SKM-1 treated with dmso at 0.1 percent for 144 hours (cell line): ENCODE measurements around the gene FLRT1.

ENCODE experiments used
- DNase-seq: peaks from one replicate; lab custom pipeline; 2025; ENCODE audit not compliant: unreplicated experiment; lab: John Stamatoyannopoulos, UW

FLRT1 gene

DNA sequence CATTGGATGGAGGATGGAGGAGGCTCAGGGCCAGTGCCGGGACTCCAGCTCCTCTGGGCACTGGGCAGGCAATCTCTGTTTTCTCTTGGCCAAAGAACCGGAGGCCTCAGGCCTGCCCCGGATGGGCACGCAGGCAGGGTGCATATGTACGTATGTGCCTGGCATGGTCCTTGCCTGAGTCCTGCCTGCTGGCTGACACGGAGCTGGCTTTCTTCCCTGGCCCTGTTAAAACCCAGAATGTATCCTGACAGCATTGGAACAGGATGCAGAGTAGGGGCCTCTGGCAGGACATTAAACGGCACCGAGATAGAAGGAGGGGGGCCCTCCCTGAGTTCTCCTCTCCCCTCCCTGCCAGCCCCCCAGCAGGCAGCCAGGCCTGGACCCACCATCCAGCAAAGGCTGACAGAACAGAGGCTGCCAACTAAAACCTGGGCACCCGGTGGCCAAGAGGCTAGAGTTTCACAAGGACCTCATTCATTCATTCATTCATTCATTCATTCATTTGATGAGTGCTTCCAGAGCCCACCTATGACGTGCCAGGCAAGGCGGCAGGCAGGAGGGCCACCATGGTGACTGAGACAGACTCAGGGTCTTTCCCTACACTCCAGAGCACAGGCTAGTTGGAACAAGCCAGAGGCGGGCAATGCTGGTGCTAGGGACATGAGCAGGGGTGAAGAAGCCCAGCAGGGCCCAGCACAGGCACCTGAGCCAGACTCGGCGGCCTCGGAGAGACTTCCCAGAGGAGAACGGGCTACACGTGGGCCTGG, 28.8 kb downstream of the FLRT1 start:
- DNase-seq = no peak

DNA sequence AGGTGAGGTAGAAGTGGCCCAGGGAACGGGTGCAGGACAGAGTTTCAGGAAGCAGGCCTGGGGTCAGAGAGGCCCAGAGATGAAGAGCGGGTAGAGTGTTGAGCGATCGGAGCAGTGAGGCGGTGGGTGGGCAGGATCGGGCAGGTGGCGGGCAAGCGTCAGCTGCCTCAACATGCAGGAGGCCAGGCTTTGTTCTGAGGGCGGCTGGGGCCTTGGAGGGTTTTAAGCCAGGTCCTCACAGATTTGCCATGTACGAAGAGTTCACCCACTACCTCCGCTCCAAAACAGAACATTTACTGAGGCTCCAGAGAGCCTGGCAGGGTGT, 29.4 kb downstream of the FLRT1 start:
- DNase-seq = no peak

DNA sequence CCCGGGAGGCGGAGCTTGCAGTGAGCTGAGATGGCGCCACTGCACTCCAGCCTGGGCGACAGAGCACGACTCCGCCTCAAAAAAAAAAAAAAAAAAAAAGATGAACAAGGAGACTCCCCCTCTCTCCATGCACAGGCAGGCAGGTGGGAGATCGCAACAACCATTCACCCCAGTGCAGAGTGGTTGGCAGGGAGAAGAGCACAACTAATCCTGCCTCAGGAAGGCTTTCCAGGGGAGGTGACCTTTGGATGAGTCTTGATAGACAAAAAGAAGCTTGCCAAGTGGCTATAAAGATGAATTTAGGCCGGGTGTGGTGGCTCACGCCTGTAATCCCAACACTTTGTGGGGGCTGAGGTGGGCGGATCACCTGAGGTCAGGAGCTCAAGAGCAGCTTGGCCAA, 30.0 kb downstream of the FLRT1 start:
- no peak for DNase-seq

DNA sequence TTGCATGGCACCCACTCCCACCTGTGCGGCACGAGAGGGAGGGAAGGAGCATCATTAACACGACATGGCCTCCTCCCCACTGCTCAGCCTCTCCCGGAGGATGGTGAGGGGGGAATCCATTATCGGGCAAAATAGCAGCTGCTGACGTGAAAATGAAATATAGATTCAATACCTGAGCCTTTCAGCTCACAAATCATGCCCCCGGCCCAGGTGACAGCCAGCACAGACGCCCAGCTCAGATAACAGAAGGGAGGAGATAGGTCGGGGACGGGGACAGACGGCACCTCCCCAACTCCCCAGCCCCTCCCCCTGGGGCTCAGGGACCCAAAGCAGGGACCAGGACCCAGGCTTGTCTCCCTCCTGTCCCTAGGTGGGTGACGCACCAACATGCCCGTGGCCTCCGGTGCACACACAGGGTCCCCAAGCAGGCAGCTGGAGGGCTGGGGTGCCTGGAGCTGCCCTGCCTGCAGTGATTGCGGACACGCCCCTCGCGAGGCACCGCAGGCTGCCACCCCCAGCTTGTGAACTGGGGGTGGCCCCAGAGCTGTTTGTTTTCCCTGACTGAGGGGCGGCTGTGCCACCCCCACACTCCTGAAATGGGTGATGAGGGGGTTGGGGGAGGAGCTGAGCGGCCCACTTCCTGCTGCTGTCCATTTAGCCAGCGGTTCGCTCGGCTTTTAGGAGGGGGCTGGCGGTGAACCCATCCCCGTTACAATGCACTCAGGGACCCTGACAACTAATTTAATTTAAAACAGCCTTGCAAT, 31.7 kb downstream of the FLRT1 start:
- DNase-seq = no peak

DNA sequence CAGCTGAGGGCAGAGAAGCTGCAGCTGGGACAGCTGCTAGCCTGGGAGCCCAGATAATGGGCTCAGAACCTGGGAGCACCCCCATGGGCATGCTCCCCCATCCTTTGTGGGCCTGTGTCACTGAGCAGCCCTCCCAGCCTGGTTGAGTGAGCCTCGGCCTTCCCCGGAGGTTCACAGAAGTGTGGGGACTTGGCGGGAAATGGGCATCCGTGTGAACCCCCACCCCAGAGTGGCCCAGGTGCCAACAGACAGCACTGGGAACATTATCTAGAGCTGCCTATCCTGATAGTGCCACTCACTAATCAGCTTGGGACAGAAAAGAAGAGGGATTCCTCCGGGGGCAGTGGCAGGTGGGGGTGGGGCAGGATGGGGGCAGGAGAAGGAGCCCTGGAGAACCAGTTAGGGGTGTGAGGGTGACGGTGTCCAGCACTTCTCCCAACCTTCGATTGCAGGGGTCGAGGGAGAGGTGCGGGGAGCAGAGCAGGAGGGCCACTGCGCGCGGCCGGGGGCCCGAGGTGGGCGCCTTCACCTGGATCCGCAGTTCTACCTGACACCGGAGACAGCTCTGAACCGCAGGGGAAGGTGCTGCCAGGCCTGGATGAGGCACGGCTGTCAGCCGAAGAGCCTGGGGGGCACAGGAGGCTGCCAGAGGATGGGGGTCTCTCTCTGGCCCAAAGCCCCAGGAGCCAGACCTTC, 33.1 kb downstream of the FLRT1 start:
- DNase-seq = no peak

DNA sequence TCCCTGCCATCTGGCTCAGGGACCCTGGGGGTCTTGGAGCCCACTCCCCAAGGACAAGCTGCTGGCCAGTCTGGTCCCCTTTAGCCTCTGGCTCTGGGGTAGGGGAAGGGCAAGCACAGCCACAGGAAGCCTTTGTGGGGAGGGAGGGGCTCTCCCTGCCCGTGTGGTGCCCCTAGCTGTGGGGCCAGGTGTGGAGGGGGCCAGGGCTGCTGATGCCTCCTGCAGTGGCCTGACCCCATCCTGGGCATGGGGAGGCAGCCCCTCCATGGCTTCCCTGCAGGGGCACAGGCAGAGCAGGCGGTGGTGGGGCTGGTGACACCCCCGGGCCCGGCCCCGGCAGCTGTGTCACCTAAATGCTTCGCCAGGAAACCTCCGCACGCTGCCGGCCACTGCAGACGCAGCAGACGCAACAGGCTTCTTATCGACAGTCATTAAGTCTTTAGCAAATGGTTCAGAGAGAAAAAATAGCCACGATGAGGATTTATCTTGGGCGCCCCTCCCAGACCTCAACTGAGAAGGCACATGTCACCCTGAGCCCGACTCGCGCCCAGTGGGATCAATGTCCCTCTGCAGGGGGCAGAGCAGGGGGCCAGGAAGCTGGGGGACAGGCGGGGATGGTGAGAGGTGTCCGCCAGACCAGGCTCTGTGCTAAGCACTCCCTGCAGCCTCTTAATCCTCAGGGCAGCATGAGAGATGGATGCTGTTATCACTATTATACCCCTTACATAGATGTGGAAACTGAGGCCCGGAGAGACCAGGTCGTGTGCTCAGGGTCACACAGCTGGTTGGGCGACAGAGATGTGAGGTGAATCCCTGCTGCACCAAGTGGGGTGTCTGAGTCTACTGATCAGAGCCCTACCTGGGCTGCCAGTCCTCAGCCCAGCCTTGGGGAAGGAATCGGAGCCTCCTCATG, 33.9 kb downstream of the FLRT1 start:
- no peak for DNase-seq

DNA sequence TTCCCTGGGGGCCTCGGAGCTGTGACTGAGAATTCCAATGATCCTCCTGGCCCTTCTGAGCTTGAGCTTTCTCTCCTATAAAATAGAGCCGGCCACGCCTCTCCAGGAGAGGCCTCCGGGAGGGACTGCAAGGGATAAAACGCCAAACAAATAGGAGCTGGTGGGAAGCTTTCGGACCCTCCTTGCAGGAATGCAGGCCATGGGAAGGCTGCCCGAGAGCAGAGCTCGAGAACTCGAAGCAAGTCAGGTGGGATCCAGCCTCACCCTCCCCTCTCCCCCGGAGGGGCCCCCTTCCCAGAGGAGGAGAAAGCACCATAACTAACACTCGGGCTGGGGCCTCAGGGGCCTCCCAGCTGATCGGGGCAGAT, 34.6 kb downstream of the FLRT1 start:
- no peak for DNase-seq

DNA sequence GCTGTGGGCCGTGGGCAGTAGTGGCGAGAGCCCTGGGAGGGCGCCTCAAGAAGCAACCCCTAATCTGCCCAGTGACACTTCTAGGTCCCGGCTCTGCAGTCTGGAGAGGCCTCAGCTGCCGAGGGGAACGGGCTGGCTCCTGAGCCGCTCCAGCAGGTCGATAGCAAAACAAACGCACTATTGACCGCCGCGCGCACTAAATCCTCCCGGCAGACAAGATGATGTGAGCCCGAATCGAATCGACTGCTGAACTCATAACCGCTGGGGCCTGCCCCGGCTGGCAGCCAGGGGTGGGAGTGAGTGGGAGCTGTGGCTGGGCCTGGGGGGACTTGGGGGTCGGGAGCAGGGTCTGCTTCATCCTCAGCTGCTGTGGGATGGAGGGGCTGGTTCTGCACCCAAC, 36.1 kb downstream of the FLRT1 start:
- DNase-seq = no peak

DNA sequence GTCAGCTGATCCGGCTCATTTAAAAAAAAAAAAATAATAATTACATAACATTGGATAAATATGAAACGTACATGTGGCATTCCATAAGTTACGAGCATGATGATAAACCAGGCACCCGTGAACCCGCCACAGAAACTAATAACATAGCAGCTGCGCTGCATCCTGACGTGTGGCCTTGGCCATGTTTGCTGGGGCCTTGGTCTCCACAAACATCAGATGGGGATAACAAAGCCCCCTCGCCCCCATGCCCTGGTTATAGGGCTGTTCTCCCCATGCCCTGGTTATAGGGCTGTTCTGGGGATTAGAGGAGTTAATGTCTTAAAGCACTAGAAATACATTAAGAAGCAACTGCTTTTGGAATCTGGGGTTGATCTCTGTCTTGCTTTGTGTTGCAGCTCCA, 36.7 kb downstream of the FLRT1 start:
- no peak for DNase-seq

DNA sequence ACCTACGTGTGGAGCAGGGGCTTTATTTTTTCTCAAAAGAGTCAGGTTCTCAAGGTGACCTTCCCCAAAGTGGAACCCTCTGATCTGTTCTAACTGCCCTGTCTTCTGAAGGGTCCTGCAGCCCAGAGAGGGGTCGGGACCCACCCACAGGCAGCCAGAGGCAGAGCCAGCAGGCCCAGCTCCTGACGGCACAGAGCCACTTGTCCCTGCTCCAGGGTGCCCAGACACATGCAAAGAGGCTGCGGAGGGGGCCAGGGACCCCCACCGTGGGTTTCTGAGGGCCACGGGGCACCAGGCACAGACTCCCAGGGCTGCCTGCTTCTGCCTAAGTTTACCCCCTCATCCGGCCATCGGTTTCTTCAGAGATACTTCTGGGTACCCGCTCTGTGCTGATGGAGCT, 37.1 kb downstream of the FLRT1 start:
- no peak for DNase-seq

DNA sequence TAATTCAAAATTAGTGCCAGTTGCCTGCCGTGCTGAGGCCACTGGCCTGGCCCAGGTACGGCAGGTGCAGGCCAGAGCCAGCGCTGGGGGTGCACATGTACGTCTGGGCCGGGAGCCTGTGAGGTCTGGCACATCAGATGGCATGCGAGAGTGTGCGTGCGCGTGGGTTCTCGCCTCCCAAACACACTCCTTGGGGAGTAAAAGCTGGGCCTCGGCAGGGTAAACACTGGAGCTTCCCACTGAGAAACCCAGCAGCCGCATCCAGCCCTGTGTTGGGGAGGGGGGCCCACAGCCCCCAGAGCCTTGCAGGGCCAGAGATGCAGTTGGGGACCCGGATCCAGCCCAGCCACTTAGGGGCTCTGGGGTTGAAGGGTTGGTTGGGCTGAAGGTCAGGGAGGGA, 37.8 kb downstream of the FLRT1 start:
- no peak for DNase-seq

DNA sequence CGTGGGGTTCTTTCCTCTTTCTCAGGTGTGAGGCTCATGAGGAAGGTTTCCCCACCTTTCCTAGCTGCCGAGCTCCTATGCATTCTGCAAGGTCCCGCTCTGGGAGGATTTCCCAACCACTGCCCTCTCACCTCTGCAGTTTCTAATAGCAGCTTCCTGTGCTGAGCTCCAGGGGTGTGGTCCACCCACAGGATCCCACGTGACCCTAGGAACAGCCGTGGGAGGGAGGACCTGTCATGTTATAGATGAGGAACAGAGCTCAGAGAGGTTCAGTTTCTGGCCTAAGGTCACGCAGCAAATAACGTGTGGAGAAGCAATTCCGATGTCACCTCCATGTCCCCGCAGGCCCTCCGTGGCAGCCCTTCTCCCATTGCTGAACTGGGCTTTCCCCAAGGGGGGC, 38.5 kb downstream of the FLRT1 start:
- DNase-seq = peak; percentile 81

DNA sequence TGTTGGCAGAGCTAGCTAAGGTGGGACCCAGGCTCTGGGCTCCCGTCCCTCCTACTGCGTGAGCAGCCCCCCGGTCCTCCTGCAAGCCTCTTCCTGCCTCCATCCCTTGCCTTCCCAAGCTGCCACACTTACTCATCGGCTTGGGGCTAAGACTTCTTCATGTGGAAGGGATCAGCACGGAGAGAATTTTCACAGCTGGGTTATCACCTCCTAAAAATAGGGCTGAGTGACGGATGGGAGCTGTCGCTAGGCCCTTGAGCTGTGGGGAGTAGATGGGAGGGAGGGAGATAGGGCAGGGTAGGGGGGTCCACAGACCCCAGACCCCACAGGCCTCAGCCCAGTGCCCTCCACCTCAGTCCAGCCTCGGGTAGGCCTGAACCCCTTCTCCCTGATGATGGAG, 41.0 kb downstream of the FLRT1 start:
- DNase-seq = no peak

DNA sequence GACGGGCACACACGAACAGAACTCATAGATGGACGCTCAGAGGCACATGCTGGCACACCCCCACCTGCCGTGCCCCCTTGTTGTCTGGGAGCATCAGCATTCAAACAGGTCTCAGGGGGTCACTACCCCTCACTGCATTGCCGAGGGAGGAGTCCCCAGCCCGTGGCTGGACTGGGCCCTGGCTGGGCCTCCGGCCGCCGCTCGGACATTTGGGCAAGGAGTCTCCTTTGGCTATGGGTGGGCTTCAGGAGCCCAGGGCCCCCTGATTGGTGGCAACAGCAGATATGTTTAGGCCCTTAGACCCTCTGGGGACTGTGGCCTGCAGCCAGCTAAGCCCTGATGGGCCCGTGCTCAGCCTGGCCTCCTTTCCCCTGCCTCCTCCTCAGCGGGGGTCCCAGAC, 41.9 kb downstream of the FLRT1 start:
- DNase-seq = no peak

DNA sequence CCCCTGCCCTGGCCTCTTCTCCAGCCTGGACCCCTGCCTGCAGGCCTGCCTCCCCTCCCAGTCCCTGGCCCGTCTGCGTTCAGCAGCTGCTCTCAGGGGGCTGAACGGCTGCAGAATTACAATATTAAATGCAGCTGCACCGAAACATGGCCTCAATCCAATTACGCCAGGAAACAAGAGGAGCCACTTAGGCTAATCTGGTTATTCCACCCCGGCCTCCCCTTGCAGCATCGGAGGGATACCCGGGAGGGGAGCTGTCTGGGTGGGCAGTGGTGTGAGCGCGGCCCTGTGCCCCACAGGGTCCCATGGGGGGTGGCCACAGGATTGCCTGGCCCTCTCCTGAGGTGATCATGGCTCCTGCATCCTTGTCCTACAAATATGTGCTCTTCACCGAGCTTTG, 42.6 kb downstream of the FLRT1 start:
- DNase-seq = no peak

DNA sequence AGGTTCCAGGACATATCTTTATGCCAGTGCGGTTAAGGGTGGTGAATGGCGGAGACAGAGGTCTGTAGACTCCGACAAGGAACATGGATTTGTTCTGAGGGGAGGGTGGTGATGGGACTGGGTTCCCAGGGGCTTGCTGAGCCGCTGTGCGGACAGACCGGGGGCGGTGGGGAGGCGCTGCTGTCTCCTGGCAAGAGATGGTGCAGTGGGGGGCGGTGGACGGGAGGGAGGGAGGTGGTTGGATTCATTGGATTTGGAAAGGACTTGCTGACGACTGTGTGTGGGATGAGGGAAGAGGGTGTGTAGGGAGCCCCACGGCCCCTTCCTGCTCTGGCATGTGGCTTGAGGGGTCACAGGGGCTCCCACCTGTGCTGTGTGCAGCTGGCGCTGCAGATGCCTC, 43.2 kb downstream of the FLRT1 start:
- DNase-seq = no peak

DNA sequence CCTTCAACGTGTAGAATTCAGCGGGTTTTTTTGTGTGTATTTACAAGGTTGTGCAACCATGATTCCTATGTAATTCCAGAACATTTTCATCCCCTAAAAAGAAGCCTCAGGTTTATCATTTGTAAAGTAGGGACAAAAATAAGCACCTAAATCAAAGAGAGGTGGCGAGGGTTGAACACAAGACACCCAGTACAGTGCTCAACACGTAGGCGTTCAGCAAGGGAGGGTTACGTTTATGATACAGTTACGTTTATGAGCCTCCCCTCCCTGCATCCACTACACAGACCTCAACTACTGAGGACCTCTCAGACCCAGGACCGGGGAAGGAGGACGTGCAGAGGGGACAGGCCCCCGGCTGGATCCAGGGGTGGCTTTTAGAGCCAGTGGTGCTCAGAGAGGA, 44.7 kb downstream of the FLRT1 start:
- DNase-seq = no peak

DNA sequence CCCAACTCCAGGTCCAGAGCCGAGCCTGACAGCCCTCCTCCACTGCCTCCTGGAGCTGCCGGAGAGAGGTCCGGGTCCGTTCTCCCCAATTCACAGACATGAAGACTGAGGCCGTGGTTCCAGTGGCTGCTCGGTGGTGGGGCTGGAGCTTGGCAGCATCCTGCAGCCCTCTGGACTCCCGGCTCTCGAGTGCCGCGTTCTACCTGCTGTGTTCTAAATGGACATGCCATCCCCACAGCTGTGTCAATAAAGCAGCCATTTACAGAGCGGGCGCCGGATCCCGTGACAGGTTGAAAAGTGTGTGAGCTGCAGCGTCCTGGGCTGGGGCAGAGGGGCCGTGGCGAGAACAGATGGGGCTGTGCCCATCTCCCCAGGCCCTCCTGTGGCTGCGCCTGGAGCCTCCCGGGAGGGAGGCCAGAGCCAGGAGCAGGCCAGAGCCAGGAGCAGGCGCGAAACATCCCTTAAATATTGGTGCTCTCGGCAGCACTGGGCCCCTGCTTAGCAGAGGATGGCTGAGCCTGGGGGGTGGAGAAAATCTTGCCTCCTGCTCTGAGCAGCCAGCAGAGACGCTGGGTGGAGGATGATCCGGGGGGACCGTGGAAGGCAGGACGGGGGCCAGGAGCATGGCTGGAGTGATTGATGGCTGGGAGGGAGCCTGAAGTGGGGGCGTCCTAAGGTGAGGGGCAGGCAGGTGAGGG, 46.2 kb downstream of the FLRT1 start:
- DNase-seq = no peak

DNA sequence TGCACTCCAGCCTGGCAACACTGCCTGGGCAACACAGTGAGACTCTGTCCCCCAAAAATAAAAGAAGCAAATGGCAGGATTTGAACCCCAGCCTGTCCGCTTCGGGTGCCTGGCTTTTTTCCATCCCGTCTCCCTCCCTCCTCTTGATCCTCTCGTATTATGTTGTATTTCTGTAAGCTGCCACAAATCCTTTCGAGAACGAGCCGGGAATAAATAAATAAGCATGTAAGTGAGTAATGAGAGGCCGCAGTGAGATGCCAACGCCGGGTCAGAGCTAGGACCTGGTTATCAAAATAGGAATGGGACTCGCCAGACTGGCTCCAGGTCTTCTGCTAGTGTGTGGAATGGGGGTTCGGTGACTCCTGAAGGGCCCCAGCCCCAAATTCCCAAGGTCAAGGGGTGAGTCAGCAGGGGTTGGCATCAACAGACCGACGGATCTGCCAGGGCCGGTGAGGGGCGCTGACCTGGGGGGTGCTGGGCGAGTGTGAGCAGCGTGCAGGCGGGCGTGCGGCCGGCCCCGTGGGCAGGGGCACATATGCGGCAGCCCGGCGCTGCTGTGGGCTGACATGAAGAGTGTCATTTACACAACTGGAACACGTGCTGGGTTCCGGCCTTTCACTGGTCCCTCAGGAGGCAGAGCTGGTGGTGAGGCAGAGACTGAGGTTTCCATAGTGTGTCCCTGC, 47.8 kb downstream of the FLRT1 start:
- no peak for DNase-seq
